H9 (cell line): Measurements from ENCODE around the gene AADAC. TPM values are rescaled to one million over a fixed set of nuclear protein-coding genes. Genes with fewer than 3 reads are reported as not detected.

Experiments used
- DNase-seq: peaks from one replicate; pipeline ENCODE4 v3.0.0-alpha.2; 2017
- H2AFZ ChIP-seq: one replicate; pipeline ENCODE4 v1.6.1; 2013; ENCODE audit warnings: mild to moderate bottlenecking, low read length, control low read depth, moderate library complexity
- H2AK5ac ChIP-seq: 2 replicates; pipeline ENCODE4 v1.6.1; 2013; ENCODE audit warnings: low read length, control low read depth, mixed read lengths; ENCODE audit not compliant: insufficient read length
- H2BK120ac ChIP-seq: one replicate; pipeline ENCODE4 v1.6.1; 2013; ENCODE audit warnings: low read depth, mild to moderate bottlenecking, low read length, control low read depth, inconsistent platforms; ENCODE audit not compliant: poor library complexity, severe bottlenecking
- H2BK12ac ChIP-seq: 2 replicates; pipeline ENCODE4 v1.6.1; 2013; ENCODE audit warnings: low read length, control low read depth, mixed read lengths, low read depth; ENCODE audit not compliant: insufficient read length
- H2BK15ac ChIP-seq: 2 replicates; pipeline ENCODE4 v1.6.1; 2013; ENCODE audit warnings: low read depth, low read length, control low read depth
- H2BK20ac ChIP-seq: one replicate; pipeline ENCODE4 v1.6.1; 2013; ENCODE audit warnings: low read depth, mild to moderate bottlenecking, low read length, control low read depth, inconsistent platforms; ENCODE audit not compliant: poor library complexity, severe bottlenecking
- H2BK5ac ChIP-seq: 2 replicates; pipeline ENCODE4 v1.6.1; 2013; ENCODE audit warnings: low read length, control low read depth, mixed read lengths; ENCODE audit not compliant: insufficient read length
- H3K14ac ChIP-seq: 2 replicates; pipeline ENCODE4 v1.6.1; 2013; ENCODE audit warnings: low read length, control low read depth; ENCODE audit not compliant: insufficient read depth
- H3K18ac ChIP-seq: 2 replicates; pipeline ENCODE4 v1.6.1; 2013; ENCODE audit warnings: low read depth, mild to moderate bottlenecking, mixed read lengths, low read length, control low read depth; ENCODE audit not compliant: insufficient read length
- H3K23ac ChIP-seq: 2 replicates; pipeline ENCODE4 v1.6.1; 2013; ENCODE audit warnings: low read length, control low read depth, mixed read lengths, low read depth; ENCODE audit not compliant: insufficient read length
- H3K23me2 ChIP-seq: 2 replicates; pipeline ENCODE4 v1.6.1; 2013; ENCODE audit warnings: low read depth, mild to moderate bottlenecking, mixed read lengths, low read length, control low read depth; ENCODE audit not compliant: insufficient read length, poor library complexity, severe bottlenecking
- H3K27ac ChIP-seq: 2 replicates; pipeline ENCODE4 v1.5.1; 2013; ENCODE audit warnings: low read length, control low read depth, mixed read lengths, low read depth; ENCODE audit not compliant: insufficient read length
- H3K27me3 ChIP-seq: 2 replicates; pipeline ENCODE4 v1.6.1; 2013; ENCODE audit warnings: low read length, control low read depth, inconsistent platforms; ENCODE audit not compliant: insufficient read depth
- H3K4ac ChIP-seq: 2 replicates; pipeline ENCODE4 v1.6.1; 2013; ENCODE audit warnings: low read depth, mild to moderate bottlenecking, control low read depth, inconsistent platforms, low read length, moderate library complexity
- H3K4me1 ChIP-seq: 2 replicates; pipeline ENCODE4 v1.6.1; 2013; ENCODE audit warnings: low read length, control low read depth, inconsistent platforms; ENCODE audit not compliant: insufficient read depth
- H3K4me2 ChIP-seq: 2 replicates; pipeline ENCODE4 v1.6.1; 2013; ENCODE audit warnings: low read length, control low read depth, mixed read lengths; ENCODE audit not compliant: insufficient read length, insufficient read depth
- H3K56ac ChIP-seq: 2 replicates; pipeline ENCODE4 v1.6.1; 2013; ENCODE audit warnings: low read depth, mild to moderate bottlenecking, mixed read lengths, low read length, control low read depth; ENCODE audit not compliant: insufficient read length
- H3K79me1 ChIP-seq: 2 replicates; pipeline ENCODE4 v1.6.1; 2013; ENCODE audit warnings: low read depth, mild to moderate bottlenecking, moderate library complexity, low read length, control low read depth, inconsistent platforms; ENCODE audit not compliant: insufficient read depth, poor library complexity, severe bottlenecking
- H3K79me2 ChIP-seq: 2 replicates; pipeline ENCODE4 v1.6.1; 2013; ENCODE audit warnings: low read length, control low read depth, inconsistent platforms; ENCODE audit not compliant: insufficient read depth
- H3K9ac ChIP-seq: 2 replicates; pipeline ENCODE4 v1.6.1; 2013; ENCODE audit warnings: low read length, control low read depth, mixed read lengths; ENCODE audit not compliant: insufficient read length; ENCODE audit errors: extremely low read depth
- H3K9me3 ChIP-seq: one replicate; pipeline ENCODE4 v1.6.1; 2013; ENCODE audit warnings: low read depth, low read length, inconsistent platforms; ENCODE audit not compliant: control insufficient read depth
- H3T11ph ChIP-seq: one replicate; pipeline ENCODE4 v1.6.1; 2013; ENCODE audit warnings: mild to moderate bottlenecking, low read length, control low read depth, inconsistent platforms
- H4K20me1 ChIP-seq: one replicate; pipeline ENCODE4 v1.6.1; 2013; ENCODE audit not compliant: control insufficient read depth, insufficient read length, insufficient read depth
- H4K5ac ChIP-seq: 2 replicates; pipeline ENCODE4 v1.6.1; 2013; ENCODE audit warnings: low read depth, mild to moderate bottlenecking, mixed read lengths, low read length, control low read depth; ENCODE audit not compliant: insufficient read length
- H4K8ac ChIP-seq: replicated peaks from 2 replicates; pipeline ENCODE4 v1.6.1; 2013; ENCODE audit warnings: low read length, control low read depth, mixed read lengths, low read depth; ENCODE audit not compliant: insufficient read length
- H4K91ac ChIP-seq: 2 replicates; pipeline ENCODE4 v1.6.1; 2013; ENCODE audit warnings: low read depth, mild to moderate bottlenecking, moderate library complexity, mixed read lengths, low read length, control low read depth; ENCODE audit not compliant: insufficient read length
- H3K27ac Mint-ChIP-seq, 3 experiments: 2 replicates in 2 of 3; 3 replicates in 1 of 3; pipeline ENCODE4 v1.8.0; 2020 to 2021; ENCODE audit warnings: mixed read lengths in 3 of 3, mild to moderate bottlenecking in 1 of 3, moderate library complexity in 1 of 3
- H3K27me3 Mint-ChIP-seq: 2 replicates; pipeline ENCODE4 v1.8.0; 2021; ENCODE audit warnings: low read depth, mild to moderate bottlenecking, moderate library complexity, mixed read lengths
- H3K36me3 Mint-ChIP-seq, 3 experiments: 2 replicates in 2 of 3; 3 replicates in 1 of 3; pipeline ENCODE4 v1.8.0; 2020 to 2021; ENCODE audit warnings: low read depth in 3 of 3, mixed read lengths in 3 of 3; ENCODE audit not compliant: insufficient read depth in 1 of 3
- H3K4me1 Mint-ChIP-seq, 2 experiments: 2 replicates each; pipeline ENCODE4 v1.8.0; 2020; ENCODE audit warnings: mixed read lengths in 2 of 2
- H3K4me3 Mint-ChIP-seq, 2 experiments: 2 replicates in 1 of 2; 3 replicates in 1 of 2; pipeline ENCODE4 v1.8.0; 2020 to 2021; ENCODE audit warnings: mild to moderate bottlenecking in 2 of 2, mixed read lengths in 2 of 2, moderate library complexity in 1 of 2
- H3K9me3 Mint-ChIP-seq, 2 experiments: 2 replicates in 1 of 2; 3 replicates in 1 of 2; pipeline ENCODE4 v1.8.0; 2020; ENCODE audit warnings: mild to moderate bottlenecking in 2 of 2, mixed read lengths in 2 of 2, moderate library complexity in 1 of 2
- total RNA-seq: library from RNA; stranded (reverse); gene quantifications from 2 replicates; pipeline ENCODE4 v1.2.1, GENCODE V29; 2021
- TF ChIP-seq, protein P1 (sequence below): fragments of 200-600 bp; sonication (generic); conservative IDR thresholded peaks from 3 replicates; pipeline ENCODE4 v1.8.0; 2021; ENCODE audit warnings: antibody characterized with exemption, mild to moderate bottlenecking

The AADAC gene
- total RNA-seq, 1 experiment from 2014 or later, result not detected

DNA sequence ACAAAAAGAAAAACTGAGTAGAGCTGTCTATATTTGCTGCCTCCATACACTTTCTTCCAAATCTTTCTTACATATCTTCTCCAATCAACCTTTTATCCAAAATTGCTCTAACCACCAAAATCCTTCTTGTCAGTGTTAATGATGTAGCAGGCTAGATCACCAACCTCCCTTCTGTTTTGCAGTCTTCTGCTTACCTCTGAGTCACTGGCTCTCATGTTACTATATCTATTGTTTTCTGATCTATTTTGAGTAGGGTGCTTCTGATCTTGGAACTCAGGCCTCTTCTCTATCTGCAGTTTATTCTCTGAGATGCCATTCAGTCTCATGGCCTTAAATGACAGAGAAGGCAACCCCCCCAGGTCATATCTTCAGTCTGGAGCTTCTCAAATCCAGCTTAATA is 26.3 kb upstream of the AADAC start:
- DNase-seq, result no peak
- H3K14ac ChIP-seq, result no peak overlapping the region
- no peak overlapping the region for H2BK12ac ChIP-seq
- H3K9ac ChIP-seq, result no peak overlapping the region
- H3K79me2 ChIP-seq, result no peaks in the 10 kb centered on the region
- no peaks in the 10 kb centered on the region for H3K27me3 ChIP-seq
- H3K23ac ChIP-seq, result no peak overlapping the region
- H2AFZ ChIP-seq, result no peak overlapping the region
- H3K4ac ChIP-seq, result no peak overlapping the region
- no peak overlapping the region for H3K18ac ChIP-seq
- no peak overlapping the region for H2AK5ac ChIP-seq
- TF ChIP-seq, protein P1, sequence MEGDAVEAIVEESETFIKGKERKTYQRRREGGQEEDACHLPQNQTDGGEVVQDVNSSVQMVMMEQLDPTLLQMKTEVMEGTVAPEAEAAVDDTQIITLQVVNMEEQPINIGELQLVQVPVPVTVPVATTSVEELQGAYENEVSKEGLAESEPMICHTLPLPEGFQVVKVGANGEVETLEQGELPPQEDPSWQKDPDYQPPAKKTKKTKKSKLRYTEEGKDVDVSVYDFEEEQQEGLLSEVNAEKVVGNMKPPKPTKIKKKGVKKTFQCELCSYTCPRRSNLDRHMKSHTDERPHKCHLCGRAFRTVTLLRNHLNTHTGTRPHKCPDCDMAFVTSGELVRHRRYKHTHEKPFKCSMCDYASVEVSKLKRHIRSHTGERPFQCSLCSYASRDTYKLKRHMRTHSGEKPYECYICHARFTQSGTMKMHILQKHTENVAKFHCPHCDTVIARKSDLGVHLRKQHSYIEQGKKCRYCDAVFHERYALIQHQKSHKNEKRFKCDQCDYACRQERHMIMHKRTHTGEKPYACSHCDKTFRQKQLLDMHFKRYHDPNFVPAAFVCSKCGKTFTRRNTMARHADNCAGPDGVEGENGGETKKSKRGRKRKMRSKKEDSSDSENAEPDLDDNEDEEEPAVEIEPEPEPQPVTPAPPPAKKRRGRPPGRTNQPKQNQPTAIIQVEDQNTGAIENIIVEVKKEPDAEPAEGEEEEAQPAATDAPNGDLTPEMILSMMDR, result no peak
- H3T11ph ChIP-seq, result no peak overlapping the region
- no peaks in the 10 kb centered on the region for H3K27me3 Mint-ChIP-seq
- no peak overlapping the region for H3K4me2 ChIP-seq
- H4K5ac ChIP-seq, result no peak overlapping the region
- peaks cover 0 to 4% (median 0%) of the 10 kb centered on the region in 3 experiments; a peak in 1 of 7 replicates for H3K36me3 Mint-ChIP-seq
- H3K9me3 ChIP-seq, result no peaks in the 10 kb centered on the region
- no peak overlapping the region for H3K27ac Mint-ChIP-seq
- H2BK20ac ChIP-seq, result no peak overlapping the region
- H3K56ac ChIP-seq, result no peak overlapping the region
- no peak overlapping the region for H2BK15ac ChIP-seq
- H3K4me1 ChIP-seq, result no peaks in the 10 kb centered on the region
- H3K4me1 Mint-ChIP-seq, result no peaks in the 10 kb centered on the region
- no peak overlapping the region for H3K27ac ChIP-seq
- no peak overlapping the region for H4K8ac ChIP-seq
- no peak overlapping the region for H2BK5ac ChIP-seq
- no peaks in the 10 kb centered on the region for H4K20me1 ChIP-seq
- H3K23me2 ChIP-seq, result no peaks in the 10 kb centered on the region
- H3K79me1 ChIP-seq, result no peaks in the 10 kb centered on the region
- no peak overlapping the region for H4K91ac ChIP-seq
- H2BK120ac ChIP-seq, result no peak overlapping the region
- H3K9me3 Mint-ChIP-seq, result peaks cover 0 to 3% of the 10 kb centered on the region in 2 experiments; a peak in 3 of 5 replicates
- H3K4me3 Mint-ChIP-seq, result no peak overlapping the region
